ENCODE data around the gene CASZ1.

Gene CASZ1

DNA sequence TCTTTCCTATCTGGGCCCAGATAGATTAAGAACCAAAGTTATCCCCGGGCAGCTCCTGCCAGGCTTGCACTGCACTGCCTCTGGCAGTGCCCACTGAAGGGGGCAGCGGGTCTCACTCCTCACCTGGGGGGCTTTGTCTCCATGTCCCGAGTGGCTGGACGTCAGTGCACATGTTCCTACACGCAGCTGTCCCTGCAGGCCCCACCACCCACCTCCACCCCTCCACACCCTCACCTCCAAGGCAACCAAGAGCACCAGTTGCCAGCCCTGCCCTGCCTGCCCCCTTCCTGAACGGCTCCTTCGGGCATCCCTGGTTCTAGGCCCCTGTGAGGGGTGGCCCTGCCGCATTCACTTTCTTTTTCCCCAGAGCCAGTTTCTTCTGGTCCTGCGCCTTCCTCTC is 174.5 kb downstream of the CASZ1 start:
- DNase-seq (ENCODE audit: low read depth) = no peak

DNA sequence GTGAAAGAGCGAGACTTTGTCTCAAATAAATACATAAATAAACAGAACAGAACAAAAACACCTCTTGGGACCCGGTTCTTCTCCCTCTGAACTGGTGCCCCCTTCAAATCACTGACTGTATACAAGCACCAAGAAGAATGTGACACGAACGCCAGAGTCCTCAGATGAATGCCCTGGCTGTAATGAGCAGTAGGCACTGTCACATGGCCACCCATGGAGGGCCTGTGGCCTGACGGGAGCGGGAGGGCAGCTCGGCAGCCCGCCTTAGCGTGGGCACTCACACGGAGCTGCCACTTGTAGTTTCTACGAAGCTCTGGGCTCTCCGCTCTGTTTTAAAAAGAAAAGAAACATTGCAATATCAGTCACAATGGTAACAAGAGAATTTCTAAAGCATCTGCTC is 175.7 kb downstream of the CASZ1 start:
- DNase-seq (ENCODE audit: low read depth) = no peak

DNA sequence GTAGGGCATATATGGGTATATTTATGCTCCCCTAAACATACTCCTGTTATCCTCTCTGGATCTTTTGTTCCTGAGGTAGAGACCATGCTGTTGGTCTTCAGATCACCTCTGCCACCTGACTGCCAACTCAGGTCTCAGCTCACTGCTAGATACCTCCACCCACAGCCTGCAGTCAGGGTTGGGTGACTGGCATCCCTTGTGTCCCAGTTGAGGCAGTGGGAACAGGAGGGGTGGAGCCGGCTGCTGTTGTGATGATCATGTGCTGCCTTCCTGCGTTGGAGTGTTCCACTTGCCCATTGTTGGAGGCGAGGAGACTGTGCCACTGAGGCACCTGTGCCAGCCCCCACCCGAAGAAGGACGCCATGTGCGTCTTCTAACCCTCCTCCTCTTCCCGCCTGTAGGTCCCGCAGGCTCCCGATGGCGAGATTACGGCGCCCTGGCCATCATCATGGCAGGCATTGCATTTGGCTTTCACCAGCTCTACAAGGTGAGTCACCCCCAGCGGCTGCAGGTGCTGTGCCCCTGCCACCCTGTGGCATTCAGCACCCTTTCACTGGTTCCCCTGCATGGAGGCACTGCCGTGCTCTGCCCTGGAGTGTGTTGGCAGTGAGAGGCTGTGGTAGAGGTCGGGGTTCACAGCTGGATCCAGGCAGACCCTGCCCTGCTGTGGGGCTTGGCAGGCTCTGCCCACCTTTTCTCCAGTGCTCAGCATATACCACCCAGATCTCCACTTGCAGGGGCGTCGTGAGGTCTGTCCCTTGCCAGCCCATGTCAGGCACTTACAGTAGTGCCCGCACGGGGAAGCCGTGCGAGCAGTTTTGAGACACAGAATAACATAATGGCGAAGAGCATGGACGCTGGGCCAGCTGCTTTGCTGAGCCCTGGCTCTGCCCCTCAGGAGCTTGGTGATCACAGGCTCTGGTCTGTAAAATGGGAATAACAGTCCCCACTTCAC is 178.2 kb downstream of the CASZ1 start:
- no peak for DNase-seq (ENCODE audit: low read depth)

DNA sequence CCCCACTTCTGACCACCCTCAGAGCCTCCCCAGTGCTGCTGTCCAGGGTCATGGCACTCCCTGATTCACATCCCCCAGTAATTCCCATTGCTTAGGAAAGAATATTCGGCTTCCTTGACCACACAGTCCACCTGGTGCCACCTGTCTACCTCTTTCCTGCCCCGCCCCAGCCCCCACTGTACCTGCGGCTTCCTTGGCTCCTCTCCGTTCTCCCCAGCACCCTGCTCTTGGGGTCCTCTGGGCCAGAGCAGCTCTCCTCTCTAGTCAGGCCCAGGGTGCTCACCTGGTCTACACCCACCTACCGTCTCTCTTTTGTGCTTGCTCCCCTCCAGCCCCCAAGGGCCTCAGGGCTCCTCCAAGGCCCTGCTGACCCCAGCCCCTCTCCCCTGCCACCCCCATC is 179.1 kb downstream of the CASZ1 start:
- no peak for DNase-seq (ENCODE audit: low read depth)

DNA sequence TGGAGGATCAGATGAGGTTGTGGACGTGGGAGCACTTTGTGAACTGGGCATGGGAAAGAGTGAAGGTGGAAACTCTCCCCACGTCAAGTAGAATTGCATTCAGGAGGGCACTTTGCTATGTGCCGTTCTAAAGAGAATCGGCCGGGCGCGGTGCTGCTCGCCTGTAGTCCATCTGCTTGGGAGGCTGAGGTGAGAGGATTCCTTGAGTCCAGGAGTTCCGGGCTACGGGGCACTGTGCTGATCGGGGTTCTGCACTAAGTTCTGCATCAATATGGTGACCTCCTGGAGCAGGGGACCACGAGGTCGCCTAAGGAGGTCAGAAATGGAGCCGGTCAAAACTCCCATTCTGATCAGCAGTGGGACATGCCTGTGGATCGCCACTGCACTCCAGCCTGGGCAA is 179.8 kb downstream of the CASZ1 start:
- DNase-seq (ENCODE audit: low read depth) = no peak

DNA sequence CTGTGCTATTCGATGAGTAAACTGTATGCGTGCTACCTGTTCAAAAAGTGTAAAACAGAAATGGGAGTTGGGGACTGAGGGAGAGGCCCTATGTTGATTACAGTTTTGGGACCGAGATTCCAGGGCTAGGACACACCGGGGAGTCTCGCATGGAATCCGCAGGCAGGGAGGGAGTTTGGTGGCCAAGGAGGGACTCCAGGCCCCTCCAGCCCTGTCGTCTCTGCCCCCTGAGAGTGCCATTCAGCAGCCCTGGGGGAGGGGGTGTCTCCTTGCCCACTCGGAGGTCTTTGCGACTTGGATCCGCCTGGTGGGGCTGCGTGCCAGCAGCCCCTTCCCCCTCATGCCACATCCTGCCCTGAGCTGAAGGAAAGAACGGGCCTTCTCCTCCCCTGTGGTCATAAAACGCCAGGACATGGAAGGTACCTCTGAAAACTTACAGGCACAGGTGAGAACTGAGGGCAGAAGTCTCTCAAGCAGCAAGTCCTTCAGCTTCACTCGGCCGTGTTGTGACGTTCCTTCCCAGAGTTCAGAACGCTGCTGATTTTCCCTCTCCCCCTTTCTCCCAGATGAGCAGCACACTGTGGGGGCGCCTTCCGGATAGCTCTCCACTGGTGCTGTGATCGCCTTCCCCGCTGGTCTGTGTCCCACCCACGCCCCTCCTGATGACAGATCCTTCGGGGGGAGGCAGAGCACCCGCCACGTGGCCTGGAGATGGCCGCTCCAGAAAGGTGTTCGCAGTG is 180.3 kb downstream of the CASZ1 start:
- DNase-seq (ENCODE audit: low read depth) = no peak

DNA sequence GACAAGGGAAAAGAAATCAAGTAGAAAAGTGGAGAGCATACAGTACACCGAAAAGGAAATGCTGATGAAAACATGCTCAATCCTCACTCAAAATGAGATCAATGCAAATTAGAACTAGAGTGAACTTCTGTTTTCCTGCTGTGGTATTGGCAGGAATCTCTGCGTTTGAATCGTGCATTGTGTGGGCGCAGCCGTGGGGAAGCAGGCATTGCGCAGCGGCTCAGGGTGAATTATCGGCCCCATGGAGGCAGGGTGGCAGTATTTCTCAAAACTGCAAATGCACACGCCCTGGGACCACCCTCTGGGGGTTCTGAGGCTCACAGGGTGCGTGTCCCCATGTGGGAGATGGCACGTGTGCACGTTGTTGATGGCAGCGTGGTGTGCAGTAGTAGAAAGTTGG is 181.1 kb downstream of the CASZ1 start:
- no peak for DNase-seq (ENCODE audit: low read depth)

DNA sequence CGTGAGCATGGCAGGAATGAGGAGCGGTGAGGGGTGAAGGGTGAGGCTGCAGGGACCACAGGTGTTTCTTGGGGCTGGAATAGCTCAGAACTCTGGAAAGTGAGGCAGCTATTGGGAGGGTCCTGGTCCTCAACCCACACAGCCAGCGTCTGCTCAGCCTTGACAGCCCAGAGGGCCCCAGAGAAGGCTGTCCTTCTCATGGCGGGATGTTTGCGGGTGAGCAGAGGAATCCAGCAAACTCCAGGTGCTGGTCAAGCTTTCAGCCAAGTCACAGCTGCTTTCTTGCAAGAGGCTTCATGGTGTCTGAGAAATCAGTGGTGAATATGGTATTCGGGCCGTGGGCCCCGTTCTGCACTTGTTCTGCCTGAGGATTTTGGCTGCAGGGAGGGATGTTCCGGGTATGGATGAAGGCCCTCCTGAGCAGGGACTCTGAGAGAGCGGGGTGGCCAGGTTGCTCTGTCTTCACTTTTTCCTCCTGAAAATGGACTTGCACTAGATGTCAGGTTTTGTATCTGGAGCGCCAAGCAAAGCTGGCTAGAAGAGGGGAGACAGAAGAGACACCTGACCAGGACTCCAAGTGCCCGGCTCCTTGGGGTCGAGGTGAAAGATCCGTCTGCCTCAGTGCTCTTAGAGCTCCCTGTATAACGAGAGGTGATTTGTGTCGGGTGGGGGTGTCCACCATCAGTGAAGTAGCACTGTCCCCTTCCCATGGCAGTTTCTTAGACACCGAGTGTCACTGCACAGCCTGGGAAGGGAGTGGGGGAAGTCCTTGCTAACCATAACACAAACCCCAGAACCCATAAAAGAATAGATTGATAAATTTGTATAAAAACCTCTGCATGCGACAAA is 181.8 kb downstream of the CASZ1 start:
- DNase-seq (ENCODE audit: low read depth) = no peak

DNA sequence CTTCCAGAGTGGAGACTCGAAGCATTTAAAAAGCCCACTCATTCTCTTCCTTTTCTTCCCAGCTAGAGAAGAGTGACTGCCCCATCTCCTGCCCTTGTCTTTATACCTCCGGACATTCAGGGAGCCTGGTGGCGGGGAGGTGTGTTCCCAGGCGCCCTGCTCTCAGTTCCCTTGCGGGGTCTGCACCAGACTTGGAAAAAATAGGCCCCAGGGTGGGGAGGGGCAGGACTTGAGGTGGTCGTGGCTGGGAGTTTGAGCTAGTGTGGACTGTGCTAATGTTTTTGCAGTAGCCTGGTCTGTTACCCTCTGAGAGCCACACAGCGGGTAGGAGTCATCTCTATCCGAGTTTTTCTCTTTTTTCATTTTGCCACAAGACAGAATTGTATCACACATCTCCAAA is 182.6 kb downstream of the CASZ1 start:
- no peak for DNase-seq (ENCODE audit: low read depth)

DNA sequence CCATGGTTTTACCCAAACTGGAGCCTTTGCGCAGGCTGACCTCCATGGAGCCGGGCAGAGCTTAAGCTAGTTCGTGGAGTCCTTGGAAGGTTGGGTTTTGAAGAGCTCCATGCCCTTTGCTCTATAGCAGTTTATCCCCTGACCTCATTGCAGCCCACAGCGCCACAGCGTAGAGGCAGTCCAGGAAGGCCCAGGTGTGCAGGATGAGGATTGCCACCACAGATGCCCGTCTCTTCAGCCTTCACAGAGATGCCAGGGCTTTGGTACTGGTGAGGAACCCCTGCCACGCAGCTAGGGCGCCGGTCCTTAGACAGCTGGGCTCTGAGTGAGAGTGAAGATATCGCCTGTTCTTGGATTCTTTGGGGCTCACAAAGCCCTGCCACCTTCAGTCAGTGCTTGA is 183.1 kb downstream of the CASZ1 start:
- no peak for DNase-seq (ENCODE audit: low read depth)

DNA sequence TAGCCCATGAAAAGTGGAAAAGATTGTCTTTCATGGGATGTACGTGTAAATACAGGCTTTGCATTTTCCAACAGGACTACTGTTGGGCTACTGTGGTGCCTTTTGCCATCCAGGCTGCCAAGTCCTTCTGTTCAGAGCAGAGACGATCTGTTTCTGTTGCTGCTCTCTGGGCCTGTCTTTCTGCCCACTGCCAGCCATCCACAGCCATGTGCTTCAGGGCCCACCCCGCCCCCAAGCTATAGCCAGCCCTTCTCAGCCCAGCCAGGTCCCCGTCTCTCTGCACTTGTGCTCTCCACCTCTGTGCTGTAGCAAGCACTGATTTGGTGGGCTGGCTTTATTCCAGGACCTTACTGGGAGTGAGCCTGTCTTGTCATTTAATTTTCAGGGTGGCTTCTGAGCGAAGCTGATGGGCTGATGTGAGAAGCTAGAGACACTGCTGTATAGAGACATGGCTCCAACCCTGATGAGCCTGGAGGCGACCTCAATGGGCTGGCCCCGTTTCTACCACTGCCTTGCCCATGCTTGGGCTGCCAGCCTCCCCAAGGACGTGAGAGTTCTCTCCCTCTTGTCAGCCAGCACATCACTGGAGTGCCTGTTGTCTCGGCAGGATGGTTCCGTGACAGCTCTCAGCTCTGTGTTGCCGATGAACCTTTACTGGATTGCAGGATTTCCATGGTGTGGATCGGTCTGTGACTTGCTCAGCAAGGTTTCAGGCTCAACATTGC is 183.8 kb downstream of the CASZ1 start:
- DNase-seq (ENCODE audit: low read depth) = no peak

DNA sequence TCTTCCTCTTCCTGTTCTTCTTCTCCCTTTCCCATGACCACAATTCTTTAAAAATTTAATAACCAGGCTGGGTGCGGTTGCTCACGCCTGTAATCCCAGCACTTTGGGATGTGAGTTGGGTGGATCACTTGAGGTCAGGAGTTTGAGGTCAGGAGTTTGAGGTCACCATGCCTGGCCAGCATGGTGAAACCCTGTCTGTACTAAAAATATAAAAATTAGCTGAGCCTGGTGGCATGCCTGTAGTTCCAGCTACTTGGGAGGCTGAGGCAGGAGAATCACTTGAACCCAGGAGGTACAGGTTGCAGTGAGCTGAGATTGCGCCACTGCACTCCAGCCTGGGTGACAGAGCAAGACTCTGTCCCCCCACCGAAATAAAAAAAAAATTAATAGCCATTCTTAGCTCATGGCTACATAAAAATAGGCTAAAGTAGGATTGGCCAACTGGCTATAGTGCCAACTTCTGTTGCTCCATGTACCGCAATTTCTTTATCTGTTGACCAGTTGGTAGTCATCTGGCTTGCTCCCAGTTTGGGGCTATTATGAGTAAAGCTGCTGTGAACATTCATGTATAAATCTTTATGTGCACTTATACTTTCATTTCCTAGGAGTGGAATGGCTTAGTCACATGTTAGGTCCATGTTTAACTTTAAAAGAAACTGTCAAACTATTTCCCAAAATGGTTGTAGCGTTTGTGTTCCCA is 185.4 kb downstream of the CASZ1 start:
- DNase-seq (ENCODE audit: low read depth) = no peak

DNA sequence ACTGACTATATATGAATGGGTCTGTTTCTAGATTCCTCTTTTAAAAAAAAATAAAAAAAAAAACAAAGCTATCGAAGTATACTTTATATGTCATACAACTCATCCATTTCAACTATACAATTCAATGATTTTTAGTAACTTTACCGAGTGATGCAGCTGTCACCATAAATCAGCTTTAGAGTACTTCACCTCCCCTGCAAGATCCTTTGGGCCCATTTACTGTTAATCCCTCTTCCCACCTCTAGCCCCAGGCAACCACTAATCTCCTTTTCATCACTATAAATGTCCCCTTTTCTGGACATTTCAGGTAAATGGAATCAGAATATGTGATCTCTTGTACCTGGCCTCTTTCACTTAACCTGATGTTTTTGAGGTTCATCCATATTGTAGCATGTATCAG is 187.8 kb downstream of the CASZ1 start:
- DNase-seq (ENCODE audit: low read depth) = no peak

DNA sequence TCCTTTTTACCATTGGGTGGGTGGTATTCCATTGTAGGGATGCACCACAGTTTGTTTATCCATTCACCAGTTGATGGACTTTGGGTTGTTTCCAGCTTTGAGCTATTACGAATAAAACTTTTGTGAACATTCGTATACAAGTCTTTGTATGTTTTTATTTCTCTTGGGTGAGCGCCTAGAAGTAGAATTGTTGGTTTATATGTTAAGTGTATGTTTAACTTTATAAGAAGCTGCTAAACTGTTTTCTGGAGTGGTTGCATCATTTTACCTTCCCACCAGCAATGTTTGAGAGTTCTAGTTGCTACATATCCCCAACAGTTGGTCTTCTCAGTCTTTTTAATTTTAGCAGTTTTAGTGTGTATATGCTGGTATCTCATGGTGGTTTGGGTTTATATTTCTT is 189.2 kb downstream of the CASZ1 start:
- no peak for DNase-seq (ENCODE audit: low read depth)

DNA sequence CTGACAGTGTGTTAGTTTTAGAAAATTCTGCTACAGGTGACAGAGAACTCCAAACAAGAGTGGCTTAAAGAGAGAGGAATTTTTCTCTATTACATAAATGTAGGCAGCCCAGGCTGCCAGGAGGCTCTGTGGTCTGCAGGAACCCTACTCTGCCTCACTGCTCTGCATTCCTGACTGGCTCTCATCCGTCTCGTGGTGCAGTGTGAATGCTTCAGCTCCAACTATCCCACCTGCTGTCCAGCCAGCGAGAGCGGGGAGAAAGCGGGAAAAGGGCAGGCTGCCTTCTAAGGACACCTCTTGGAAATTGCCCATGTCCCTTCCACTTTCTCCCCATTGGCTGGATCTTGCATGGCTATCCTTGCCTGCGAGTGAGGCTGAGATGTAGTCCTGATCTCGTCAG is 190.4 kb downstream of the CASZ1 start:
- no peak for DNase-seq (ENCODE audit: low read depth)

DNA sequence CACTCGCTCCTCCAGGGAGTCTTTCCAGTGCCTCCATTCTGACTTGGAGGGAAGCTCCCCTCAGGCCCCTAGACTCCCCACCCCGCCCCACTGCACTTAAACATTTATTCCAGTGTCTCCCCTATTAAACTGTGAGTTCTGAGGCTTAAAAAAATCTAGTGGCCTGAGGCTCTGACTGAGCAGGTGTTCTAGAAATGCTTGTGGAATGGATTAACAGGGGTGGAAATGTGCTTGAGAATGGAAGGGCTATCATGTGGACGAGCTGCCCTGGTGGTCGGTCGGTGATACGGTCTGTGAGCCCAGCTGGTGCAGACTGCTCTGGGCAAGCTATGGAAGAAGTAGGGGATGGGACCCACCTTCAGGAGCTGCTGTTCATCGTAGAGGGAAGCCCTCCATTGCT is 191.5 kb downstream of the CASZ1 start:
- DNase-seq (ENCODE audit: low read depth) = no peak

DNA sequence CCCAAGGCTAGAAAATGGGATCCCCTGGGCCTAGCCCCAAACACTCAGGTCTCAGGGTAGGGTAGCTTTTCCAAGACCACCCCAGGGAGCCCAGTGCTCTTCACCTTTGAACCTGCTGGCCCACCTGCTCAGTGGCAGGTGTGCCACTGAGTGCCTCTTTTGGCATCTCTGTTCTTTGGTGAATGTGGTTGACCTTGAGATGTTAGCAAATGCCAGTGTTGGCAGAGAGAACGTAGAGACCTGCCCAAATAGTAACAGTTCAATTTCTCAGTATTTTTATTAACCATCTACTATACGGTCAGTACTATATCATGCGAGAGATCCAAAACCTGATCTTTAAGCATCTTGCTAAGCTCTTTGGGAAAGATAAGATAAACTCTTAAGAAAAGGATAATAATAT is 193.5 kb downstream of the CASZ1 start:
- no peak for DNase-seq (ENCODE audit: low read depth)

DNA sequence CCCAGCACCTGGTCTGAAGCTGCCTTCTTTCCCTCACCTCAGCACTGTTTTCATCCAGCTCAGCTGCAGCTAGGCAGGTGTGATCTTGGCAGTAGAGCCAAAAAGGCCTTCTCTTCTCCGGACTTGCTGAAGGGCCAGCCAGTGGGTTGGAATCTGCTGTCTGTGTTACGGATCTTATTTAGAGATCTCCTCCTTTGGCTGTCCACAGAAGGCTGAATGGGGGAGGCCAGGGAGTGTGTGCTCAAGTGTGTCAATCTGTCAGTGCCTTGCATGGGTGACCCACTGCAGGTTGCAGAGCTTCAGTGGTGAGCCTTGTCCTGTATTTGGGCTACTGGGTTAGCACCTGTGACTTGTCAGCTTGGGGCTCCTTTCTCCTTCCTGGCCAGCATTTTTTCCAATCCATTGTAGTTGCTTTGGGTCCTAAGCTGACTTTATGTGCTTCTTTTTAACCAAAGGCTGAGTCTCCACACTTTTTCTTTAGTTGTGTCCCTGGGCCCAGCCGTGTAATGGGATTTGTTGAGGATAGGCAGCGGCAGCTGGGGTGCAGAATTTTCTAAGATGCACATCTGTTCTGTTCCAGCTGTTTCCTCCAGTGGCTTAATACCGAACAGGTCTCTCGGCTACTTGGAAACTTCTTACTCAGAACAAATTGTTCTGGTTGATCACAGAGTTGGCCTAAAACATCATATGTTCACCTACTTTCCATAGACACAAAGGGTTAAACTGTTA is 194.9 kb downstream of the CASZ1 start:
- no peak for DNase-seq (ENCODE audit: low read depth)

DNA sequence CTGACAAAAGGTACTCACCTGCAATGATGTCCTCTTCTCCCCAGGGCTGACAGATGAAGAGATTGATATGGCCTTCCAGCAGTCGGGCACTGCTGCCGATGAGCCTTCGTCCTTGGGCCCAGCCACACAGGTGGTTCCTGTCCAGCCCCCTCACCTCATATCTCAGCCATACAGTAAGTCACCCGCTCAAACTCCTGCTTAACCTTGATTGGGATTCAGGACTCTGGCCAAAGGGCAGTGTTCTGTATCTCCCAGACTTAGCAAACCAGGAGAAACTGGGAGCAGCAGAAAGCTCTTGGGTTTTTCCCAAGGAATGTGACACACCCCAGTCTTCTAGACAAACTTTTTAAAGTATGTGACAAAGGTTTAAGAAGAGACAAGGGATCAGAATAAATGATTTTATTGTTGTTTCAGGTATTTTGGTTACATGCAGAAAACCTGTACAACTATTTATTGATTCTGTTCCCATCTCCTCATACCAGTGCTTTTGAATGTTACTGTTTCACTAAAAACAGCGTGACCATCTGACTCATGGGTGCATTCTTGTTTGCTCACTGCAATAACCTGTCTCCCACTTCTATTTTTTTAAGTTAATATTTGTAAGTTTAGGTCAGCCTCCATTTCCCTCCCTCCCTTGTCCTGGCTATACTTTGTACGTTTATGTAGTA is 197.1 kb downstream of the CASZ1 start:
- DNase-seq (ENCODE audit: low read depth) = no peak

DNA sequence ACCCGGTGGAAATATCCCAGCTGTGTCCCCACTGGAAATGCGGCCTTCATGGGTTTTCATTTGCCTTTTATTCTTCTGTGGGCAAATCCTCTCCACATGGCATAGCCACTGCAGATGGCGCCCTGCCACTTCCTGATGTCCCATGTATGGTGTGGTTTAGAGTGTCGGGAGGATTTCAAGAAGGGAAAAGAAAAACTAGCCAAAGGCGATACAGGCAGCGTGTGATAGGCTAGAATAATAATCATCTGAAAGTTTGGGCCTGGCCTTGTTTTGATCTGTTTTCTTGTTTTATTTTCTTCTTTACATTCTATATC is 198.1 kb downstream of the CASZ1 start:
- DNase-seq (ENCODE audit: low read depth) = no peak
